ENCODE measurements around the gene SUB1. TPM values are rescaled to one million over a fixed set of nuclear protein-coding genes. Genes with fewer than 3 reads are reported as not detected.
"Not testable (repeated sequence)": the region's sequence is repeated elsewhere in the genome, so short reads cannot be mapped to it uniquely, and the experiment has no call there.

Gene SUB1
- total RNA-seq, 1 donor from 2014 or later = 93.1 TPM

- no peak for DNase-seq (ENCODE audit: low read depth, low spot score)
Measured at GRCh38 chr5:32598997-32599549, 13.7 kb downstream of the SUB1 start.

DNA sequence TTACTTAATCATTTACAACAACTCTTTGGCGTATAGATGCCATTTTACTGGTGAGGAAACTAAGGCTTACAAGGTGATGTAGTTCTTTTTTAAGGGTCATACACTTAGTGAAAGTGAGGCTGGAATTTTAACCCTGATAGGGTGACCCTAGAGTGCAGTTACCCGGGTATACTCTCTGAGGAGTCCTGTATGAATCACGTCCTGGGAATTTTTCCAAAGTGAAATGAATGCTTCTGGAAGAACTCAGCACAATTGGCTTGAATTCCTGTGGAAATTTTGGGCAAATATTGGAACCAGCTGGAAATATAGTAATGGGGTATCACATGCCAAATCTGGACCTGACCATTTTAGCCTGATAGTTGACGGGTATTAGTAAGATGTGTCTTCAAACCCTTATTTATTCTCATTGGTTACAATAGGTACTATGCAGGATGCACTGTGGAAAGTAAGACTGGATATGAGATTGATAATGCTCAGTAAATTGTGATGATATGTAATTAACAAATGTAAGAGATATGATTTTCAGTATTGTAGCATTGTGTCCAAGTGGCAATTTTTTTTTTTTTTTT is 14.8 kb downstream of the SUB1 start:
- peak; percentile 51 for DNase-seq (ENCODE audit: low read depth, low spot score)

GRCh38 chr5:32601623-32602295 is 16.4 kb downstream of the SUB1 start:
- no peak for DNase-seq (ENCODE audit: low read depth, low spot score)

GRCh38 chr5:32602906-32603305 is 17.5 kb downstream of the SUB1 start:
- DNase-seq (ENCODE audit: low read depth, low spot score) = no peak

DNA sequence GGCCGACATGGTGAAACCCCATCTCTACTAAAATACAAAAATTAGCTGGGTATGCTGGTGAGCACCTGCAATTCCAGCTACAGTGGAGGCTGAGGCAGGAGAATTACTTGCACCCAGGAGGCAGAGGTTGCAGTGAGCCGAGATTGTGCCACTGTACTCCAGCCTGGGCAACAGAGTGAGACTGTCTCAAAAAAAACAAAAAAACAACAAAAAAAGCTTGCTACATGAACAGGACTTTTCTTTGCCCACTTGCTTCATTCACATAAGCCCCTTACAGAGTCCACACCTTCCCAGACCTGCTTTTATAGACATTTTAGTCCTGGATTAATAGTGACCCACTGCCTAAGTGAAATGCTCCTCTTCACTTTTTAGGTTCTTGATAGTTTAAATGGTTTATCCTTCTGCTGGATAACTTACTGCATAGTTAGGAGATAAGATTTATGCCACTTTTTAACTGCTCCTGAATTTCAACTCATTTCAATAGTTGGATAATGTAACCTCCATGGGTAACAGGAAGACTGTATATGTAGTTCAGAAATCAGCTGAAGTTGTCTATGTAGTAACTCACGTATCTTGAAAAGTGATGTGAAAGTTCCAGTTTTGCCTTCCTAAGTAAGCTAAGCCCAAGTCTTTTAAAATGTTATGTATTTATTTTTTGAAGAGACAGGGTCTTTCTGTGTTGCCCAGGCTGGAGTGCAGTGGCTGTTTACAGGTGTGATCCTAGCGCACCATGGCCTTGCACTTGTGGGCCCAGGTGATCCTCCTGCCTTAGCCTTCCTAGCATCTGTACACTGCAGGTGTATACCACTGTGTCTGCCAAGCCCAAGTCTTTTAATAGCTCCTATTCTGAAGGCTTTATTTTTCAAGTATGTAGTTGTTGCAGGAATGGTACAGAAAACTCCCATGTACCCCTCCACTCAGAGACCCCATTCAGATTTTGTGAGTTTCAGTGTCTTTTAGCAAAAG is 19.7 kb downstream of the SUB1 start:
- no peak for DNase-seq (ENCODE audit: low read depth, low spot score)

DNA sequence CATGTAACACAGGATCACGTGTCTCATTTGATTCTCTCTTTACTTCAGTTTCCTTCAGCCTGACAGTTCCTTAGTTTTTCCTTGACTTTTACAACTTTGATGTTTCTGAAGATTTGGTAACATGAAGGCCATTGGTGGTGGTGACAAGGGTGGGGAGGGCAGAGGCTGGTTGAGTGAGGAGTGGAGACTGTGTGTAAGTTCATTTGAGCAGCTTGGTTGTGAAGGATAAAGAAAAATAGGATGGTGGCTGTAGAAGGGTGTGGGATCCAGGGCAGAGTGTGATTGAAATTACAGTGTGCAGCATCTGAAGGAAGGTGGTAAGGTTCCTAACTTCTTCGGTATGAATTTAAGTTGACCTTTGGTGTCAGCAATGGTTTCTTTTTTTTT is 20.4 kb downstream of the SUB1 start:
- no peak for DNase-seq (ENCODE audit: low read depth, low spot score)

- no peak for DNase-seq (ENCODE audit: low read depth, low spot score)
Measured at GRCh38 chr5:32612134-32612888, 27.0 kb downstream of the SUB1 start.

GRCh38 chr5:32613050-32613672 is 27.8 kb downstream of the SUB1 start:
- peak; percentile 46 for DNase-seq (ENCODE audit: low read depth, low spot score)

- DNase-seq (ENCODE audit: low read depth, low spot score) = no peak
Measured at GRCh38 chr5:32615236-32615635, 29.9 kb downstream of the SUB1 start.

- no peak for DNase-seq (ENCODE audit: low read depth, low spot score)
Measured at GRCh38 chr5:32618962-32619361, 33.6 kb downstream of the SUB1 start.

- no peak for DNase-seq (ENCODE audit: low read depth, low spot score)
Measured at GRCh38 chr5:32621256-32621655, 35.9 kb downstream of the SUB1 start.

DNA sequence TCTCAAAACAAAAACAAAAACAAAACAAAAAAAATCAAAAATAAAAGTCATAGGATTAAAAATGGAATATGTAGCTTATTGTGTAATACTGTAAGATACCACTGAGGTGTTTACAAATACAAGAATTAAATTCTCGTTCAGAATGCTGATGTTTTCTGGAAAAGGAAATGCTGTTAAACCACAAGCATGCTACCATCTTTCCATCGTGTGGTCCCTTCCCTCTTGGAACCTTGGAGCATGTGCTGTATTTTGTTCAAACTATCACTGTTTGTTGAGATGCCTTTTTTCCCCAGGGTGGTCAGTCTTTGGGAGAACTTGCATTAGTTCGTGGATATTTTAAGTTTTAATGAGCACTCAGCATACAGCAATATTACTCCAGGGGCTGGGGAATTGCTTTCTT is 39.7 kb downstream of the SUB1 start:
- DNase-seq (ENCODE audit: low read depth, low spot score) = no peak

- DNase-seq (ENCODE audit: low read depth, low spot score) = no peak
Measured at GRCh38 chr5:32625547-32625946, 40.2 kb downstream of the SUB1 start.

DNA sequence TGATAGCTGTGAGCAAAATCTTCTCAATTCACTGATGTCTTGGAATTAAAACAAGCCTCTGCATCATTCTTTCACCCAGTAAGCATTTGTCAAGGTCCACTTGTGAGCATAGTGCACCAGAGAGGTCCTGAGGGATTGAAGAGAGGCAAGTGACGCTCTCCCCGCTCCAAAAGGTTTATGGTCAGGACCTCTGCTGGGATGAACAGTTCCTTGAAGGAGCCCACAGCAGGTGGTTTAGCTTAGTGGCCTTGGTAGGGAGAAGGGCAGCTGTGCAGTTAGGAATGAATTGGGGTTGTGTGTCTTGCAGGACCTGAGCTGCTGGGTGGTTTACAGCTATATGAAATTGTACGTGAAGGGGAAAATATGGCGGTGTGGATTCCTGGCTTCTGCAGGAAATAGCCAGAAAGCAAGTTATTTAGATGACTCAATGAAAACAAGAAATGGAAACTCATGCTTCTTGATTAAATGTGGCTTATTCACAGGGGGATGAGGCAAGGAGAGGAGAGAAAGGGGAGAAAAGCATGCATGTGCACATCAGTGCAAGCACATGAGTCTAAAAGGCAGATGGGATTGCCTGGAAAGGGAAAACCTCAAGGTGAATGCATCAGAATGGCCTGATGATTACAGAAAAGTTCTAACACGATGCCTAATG is 42.0 kb downstream of the SUB1 start:
- DNase-seq (ENCODE audit: low read depth, low spot score) = no peak

DNA sequence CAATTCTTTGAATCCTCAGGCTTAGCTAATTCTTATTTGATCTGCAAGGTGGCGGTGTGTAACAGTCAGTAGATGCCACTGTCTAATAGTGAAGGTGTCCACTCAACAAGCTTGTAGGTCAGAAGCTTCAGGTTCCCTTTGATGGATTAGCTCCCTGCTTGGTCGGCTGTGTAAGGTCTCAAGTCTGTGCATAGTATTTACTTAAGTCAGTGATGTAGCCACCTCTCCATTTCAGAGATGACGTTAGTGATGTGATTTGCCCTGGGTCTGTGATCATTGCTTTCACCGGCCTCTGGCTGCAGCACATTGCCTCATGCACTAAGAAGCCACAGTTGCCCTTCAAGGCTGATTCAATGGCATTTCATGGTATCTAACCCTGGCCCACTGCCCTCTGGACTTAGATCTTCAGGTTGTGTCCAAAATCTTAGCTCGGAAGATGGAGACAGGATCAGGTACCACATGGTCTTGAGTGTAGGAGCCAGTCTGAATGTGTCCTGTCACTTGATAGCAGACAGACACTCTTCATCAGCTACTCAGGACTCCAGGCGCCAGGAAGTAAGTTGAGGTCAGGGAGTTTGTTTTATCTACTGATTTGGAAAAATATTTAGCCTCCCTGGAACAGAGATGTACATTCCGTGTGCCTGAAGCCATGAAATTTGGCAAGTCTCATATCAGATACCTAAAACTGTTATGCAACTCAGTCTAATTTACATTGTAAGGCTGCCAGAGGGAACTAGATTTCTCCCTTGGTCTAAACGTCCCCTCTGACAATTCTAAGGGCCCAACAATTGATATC is 42.9 kb downstream of the SUB1 start:
- no peak for DNase-seq (ENCODE audit: low read depth, low spot score)

DNA sequence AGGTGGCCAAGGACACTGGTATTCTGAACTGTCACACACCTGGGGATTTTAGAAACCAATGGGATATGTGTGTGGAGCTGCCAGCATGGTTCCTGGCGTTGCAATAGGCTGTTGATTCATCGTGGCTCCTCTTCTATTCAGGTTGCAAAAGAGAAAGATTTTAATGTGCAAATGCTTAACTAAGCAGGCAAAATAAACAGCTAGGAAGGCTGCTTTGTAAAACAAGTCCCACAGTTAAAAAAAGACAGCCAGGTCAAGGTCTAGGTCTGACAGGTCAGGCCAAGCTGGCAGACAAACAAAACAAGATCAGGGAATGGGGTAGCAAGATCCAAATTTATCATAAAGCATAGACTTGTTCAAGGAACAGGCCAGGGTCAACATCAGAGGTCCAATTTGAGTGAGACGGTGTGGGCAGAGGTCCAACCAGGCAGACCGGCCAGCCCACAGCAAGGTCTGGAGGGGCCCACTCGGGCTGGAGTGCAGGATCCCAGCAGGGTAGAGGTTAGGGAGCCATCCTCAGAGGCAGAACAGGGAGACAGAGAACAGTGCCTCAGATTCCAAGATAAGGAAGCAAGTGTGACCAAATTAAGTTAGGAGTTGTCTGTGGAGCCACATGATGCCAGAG is 45.6 kb downstream of the SUB1 start:
- no peak for DNase-seq (ENCODE audit: low read depth, low spot score)

DNA sequence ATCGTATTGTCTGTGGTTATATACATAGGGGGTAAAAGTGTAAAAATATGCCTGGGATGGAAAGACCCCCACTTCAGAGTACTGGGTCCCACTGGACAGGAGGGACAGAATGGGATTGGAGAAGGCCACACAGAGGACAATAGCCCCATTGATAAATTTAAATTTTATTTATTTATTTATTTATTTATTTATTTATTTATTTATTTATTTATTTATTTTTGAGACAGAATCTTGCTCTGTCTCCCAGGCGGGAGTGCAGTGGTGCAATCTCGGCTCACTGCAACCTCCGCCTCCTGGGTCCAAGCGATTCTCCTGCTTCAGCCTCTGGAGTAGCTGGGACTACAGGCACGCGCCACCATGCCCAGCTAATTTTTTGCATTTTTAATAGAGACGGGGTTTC is 47.7 kb downstream of the SUB1 start:
- not testable (repeated sequence) for DNase-seq (ENCODE audit: low read depth, low spot score)

DNA sequence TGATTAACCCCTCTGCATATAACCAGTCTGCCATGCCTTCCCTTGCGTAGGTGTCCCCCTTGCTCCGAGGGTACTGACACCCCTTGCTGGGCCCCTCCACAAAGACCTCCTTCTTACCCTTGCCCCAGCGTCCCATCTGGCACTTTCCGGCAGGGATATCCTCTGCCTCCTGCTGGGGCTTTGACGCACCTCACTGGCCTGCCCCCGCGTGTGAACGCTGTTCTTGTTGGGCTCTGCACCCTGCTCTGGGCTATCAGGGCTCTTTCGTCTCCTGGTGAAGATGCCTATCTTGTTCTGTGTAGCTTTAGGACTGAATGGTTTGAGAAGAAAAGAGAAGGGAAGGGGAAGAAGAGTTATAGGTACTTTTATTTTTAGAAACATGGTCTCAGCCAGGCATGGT is 53.0 kb downstream of the SUB1 start:
- no peak for DNase-seq (ENCODE audit: low read depth, low spot score)

DNA sequence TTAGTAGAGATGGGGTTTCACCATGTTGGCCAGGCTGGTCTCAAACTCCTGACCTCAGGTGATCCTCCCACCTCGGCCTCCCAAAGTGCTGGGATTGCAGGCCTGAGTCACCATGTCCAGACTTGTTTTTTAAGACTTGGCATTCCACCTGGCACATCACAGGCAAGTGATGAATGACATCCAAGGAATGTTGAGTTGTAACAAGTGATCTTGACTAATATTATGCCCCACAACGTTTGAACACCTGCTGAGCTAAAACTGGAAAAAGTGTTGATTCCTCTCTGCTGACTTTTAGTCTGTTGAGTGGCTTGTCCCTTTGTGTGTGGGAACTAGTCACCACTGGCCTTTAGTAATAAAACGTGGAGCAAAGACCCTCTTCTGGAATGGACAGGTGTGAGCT is 54.6 kb downstream of the SUB1 start:
- DNase-seq (ENCODE audit: low read depth, low spot score) = no peak
